Measurements from ENCODE around the gene C18orf32. TPM values are rescaled to one million over a fixed set of nuclear protein-coding genes. Genes with fewer than 3 reads are reported as not detected.
A peak's percentile ranks its signal among the peaks of the same experiment; 100 is the strongest.
"Not testable (repeated sequence)": the region's sequence is repeated elsewhere in the genome, so short reads cannot be mapped to it uniquely, and the experiment has no call there.

Gene C18orf32
- total RNA-seq (2014; rRNA removed; shearing (Covaris generic); ENCODE audit: low replicate concordance): 38.0 and 54.8 TPM in 2 replicates

GRCh38 chr18:49486953-49487710, at the start of gene C18orf32:
Gene C18orf32, minus strand, starts transcription at chr18:49487234. Its CDS starts 3,486 bp downstream, at chr18:49483748.
- Histone ChIP-seq H3K9me3 (no peaks in the 10 kb centered on the region), H3K27me3 (no peaks in the 10 kb centered on the region), H3K4me3 (peak within 1 kb of the TSS; percentile 70), H3K36me3 (peaks cover 52% of the 10 kb centered on the region)
- DNase-seq: peak; percentile 96

DNA sequence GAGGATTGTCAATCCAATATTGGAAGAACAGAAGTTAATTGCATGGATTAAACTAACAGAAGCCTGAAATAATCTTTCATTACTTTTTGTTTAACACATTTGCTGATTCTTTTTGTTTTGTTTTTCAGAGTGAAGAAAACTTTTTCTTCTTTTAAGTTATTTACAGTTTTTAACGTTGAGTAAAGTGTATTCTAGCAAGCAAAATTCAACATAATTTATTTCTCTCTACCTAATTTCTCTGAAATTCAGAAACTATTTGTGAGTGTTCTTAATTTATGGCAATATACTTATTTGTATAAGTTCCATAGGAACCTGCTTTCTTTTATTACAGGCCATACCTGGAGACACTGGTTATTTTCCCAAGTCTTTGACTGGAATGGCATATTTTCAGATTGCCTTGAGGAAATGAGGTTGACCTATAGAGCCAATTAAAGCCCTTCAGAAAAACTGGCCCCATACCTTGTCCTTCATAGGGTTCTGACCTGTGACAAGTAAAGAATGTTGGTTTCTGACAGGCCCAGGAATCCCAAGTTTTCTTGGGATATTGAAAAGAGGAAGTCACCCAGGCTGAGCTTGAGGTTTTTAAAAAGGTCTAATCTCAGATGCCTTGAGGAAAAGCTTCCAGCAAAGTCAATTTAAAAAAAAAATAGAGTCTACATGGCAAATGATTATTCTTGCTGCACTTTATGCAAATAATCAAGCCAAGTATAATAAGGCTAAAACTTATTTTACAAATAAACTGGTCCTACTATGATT, 48.0 kb upstream of the C18orf32 start:
- DNase-seq: no peak

DNA sequence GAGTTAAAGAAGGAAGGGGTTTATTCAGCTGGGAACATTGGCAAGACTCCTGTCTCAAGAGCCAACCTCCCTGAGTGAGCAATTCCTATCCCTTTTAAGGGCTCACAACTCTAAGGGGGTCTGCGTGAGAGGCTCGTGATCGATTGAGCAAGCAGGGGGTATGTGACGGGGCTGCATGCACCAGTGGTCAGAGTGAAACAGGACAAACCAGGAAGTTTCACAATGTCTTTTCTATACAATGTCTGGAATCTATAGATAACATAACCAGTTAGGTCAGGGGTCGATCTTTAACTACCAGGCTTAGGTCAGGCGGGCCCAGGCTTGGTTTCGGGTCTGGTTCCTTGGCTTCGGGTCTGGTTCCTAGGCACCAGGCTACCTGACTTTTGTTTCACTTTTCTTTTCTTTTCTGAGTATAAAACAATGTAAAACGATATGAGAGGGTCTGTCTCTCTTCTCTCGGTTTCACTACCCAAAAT, 44.7 kb upstream of the C18orf32 start:
- no peaks in the 10 kb centered on the region for H3K27me3 ChIP-seq
- H3K9me3 ChIP-seq: no peaks in the 10 kb centered on the region
- no peak for DNase-seq
- no peaks in the 10 kb centered on the region for H3K36me3 ChIP-seq
- H3K4me3 ChIP-seq: no peak overlapping the region

More for the DNA sequence above, 48.0 kb upstream of the C18orf32 start:
- no peaks in the 10 kb centered on the region for H3K36me3 ChIP-seq
- H3K27me3 ChIP-seq: no peaks in the 10 kb centered on the region
- no peak overlapping the region for H3K4me3 ChIP-seq
- no peaks in the 10 kb centered on the region for H3K9me3 ChIP-seq

DNA sequence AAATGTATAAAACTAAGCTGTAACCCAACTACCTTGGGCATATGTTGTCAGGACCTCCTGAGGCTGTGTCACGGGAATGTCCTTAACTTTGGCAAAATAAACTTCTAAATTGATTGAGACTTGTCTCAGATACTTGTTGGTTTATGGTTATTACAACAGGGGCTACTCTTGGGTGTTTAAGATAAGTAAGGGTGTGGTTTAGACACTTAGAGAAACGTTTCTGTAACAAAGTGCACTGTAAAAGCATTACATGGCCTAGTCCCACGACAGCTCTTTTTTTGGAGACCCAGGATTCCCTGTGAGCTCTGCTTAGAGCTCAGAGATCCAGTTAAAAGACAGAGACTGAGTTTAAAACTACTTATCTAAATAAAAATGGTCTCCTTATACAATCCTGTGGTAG, 42.6 kb upstream of the C18orf32 start:
- H3K36me3 ChIP-seq: no peaks in the 10 kb centered on the region
- H3K27me3 ChIP-seq: no peaks in the 10 kb centered on the region
- H3K9me3 ChIP-seq: no peaks in the 10 kb centered on the region
- no peak overlapping the region for H3K4me3 ChIP-seq
- no peak for DNase-seq

DNA sequence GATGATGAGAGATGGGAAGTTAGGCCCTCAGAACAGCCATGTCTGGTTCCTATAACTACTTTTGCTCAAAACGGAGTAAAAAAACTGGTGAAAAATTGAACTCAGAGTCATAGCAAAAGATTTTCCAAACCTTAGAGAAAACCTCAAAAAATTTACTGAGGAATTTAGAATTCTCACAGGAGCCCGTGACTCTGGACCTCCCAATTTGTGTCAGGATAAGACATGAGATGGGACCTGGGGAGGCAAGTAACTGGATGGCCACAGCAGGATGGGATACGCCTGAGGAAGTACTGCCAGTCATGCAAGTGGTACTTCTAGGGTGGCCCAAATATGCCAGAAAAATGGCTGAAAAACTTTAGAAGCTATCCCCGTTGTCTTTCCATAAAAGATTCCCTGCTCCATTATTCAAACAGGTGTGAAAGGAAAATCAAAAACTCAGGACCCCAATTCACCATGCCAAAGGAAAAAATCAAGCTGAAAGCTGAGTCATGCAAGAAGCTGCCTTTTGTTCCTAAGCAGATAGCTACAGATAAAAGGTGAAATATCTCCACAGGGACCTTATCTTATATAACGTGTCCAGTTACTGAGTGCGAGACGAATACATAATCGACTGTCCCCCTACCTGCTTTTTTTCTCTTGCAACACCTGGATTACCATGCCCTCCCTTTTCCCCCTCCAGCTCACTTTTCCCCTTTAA, 40.7 kb upstream of the C18orf32 start:
- no peaks in the 10 kb centered on the region for H3K9me3 ChIP-seq
- no peak overlapping the region for H3K4me3 ChIP-seq
- H3K27me3 ChIP-seq: no peaks in the 10 kb centered on the region
- H3K36me3 ChIP-seq: no peaks in the 10 kb centered on the region
- no peak for DNase-seq

- DNase-seq: no peak
- H3K9me3 ChIP-seq: no peaks in the 10 kb centered on the region
Measured at GRCh38 chr18:49525981-49526380, 38.9 kb upstream of the C18orf32 start.

DNA sequence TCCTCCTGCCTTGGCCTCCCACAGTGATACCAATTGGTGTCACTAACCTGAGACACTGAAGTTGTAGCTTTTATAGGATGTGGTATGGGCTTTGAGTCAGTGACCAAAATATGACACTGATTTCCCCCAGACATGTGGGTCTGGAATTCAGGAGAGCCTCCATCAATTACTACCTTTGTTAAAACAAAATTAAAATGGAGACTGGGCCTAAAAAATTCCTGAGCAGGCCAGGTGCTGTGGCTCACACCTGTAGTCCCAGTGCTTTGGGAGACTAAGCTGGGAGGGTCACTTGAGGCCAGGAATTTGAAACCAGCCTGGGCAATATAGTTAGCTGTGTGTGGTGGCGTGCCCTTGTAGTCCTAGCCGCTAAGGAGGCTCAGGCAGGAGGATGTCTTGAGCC, 37.9 kb upstream of the C18orf32 start:
- H3K36me3 ChIP-seq: no peaks in the 10 kb centered on the region
- no peak overlapping the region for H3K4me3 ChIP-seq
- no peaks in the 10 kb centered on the region for H3K9me3 ChIP-seq
- no peak for DNase-seq
- no peaks in the 10 kb centered on the region for H3K27me3 ChIP-seq

More at GRCh38 chr18:49525981-49526380, 38.9 kb upstream of the C18orf32 start:
- Histone ChIP-seq H3K36me3 (no peaks in the 10 kb centered on the region), H3K4me3 (no peak overlapping the region), H3K27me3 (no peaks in the 10 kb centered on the region)

DNA sequence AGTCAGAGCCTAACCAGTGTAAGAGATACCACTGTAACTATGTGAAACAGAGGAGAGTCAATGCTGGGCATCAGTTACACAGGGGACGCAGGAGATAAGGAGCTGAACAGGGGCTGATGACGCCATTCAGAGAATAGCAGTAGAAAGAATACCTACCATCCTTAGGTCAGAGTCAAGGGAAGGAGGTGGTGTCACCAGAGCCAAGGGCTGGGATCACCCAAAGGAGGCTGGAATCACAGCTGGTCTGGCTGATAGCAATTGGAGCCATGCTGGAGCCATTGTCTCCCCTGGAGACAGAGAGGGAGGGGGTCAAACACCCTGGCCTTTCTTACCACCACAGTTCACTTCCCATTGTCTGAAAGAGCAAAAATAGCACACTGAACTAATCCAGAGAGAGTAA, 37.3 kb upstream of the C18orf32 start:
- Histone ChIP-seq H3K9me3 (no peaks in the 10 kb centered on the region), H3K36me3 (no peaks in the 10 kb centered on the region), H3K4me3 (no peak overlapping the region), H3K27me3 (no peaks in the 10 kb centered on the region)
- DNase-seq: no peak

DNA sequence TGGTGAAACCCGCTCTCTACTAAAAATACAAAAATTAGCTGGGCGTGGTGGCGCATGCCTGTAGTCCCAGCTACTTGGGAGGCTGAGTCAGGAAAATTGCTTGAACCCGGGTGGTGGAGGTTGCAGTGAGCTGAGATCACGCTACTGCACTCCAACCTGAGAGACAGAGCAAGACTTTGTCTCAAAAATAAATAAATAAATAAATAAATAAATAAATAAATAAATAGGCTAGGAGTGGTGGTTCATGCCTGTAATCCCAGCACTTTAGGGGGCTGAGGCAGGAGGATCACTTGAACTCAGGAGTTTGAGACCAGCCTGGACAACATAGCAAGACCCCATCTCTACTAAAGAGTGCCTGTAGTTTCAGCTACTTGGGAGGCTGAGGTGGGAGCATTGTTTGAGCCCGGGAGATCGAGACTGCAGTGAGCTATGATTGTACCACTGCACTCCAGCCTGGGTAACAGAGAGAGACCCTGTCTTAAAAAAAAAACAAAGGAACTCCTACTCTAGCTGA, 36.6 kb upstream of the C18orf32 start:
- H3K36me3 ChIP-seq, H3K27me3 ChIP-seq, H3K4me3 ChIP-seq, H3K9me3 ChIP-seq, DNase-seq: not testable (repeated sequence)

DNA sequence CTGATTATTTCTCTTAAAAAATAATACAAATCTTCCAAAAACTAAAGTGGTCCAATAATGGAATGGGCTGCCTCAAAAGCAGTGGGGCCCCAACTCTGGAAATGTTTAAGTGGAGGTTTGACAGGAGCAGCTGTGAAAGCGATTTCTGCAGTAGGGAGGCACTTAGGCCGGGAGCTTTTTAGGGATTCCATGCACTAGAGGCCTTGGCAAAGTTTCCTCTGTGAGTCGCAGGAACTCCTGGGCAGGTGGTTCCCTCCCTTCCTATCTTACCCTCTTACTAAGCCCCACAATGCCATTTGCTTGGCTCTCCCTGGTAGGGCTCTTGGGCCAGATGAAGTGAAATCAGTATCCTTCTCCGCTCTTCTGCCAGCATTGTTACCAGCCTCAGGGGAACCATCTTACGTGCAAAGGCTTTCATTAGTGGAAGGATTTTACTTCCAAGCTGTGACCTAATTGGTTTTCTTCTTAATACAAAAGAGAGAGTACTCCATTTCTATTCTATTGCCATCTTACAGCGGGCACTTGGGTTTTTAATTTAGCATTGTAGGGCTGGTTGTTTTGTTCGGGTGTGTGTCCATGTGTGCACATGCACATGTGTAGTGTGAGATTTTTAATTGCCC, 34.3 kb upstream of the C18orf32 start:
- Histone ChIP-seq H3K4me3 (no peak overlapping the region), H3K9me3 (no peaks in the 10 kb centered on the region), H3K36me3 (no peaks in the 10 kb centered on the region), H3K27me3 (no peaks in the 10 kb centered on the region)
- peak; percentile 67 for DNase-seq

GRCh38 chr18:49520661-49521145, 33.7 kb upstream of the C18orf32 start:
- Histone ChIP-seq H3K4me3 (no peak overlapping the region), H3K9me3 (no peaks in the 10 kb centered on the region), H3K36me3 (no peaks in the 10 kb centered on the region), H3K27me3 (no peaks in the 10 kb centered on the region)
- DNase-seq: peak; percentile 40

- no peak for DNase-seq
- H3K36me3 ChIP-seq: no peaks in the 10 kb centered on the region
- no peaks in the 10 kb centered on the region for H3K9me3 ChIP-seq
- H3K27me3 ChIP-seq: no peaks in the 10 kb centered on the region
- no peak overlapping the region for H3K4me3 ChIP-seq
Measured at GRCh38 chr18:49519101-49519971, 32.3 kb upstream of the C18orf32 start.

- H3K4me3 ChIP-seq: no peak overlapping the region
- no peak for DNase-seq
- no peaks in the 10 kb centered on the region for H3K9me3 ChIP-seq
- no peaks in the 10 kb centered on the region for H3K36me3 ChIP-seq
- no peaks in the 10 kb centered on the region for H3K27me3 ChIP-seq
Measured at GRCh38 chr18:49517483-49517882, 30.4 kb upstream of the C18orf32 start.

DNA sequence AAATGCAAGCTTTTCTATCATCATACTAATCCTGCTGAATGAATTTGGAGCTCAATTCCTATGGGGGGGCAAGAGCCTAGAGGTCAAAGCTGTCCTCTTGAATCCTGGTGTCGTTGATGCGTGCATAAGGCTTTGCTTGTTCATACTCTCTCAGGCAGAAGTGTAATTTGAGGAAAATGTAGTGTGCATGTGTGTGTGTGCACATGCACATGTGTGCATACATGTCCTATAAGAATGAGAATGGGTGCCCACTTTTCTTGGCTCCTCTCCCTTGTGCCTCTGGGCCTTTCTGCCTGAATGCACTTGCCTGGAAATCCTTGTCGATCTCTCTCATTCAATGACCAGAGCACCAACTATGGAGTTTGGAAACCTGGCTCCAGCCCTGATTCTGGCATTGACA, 28.5 kb upstream of the C18orf32 start:
- Histone ChIP-seq H3K36me3 (no peaks in the 10 kb centered on the region), H3K9me3 (no peaks in the 10 kb centered on the region), H3K4me3 (no peak overlapping the region), H3K27me3 (no peaks in the 10 kb centered on the region)
- DNase-seq: no peak

DNA sequence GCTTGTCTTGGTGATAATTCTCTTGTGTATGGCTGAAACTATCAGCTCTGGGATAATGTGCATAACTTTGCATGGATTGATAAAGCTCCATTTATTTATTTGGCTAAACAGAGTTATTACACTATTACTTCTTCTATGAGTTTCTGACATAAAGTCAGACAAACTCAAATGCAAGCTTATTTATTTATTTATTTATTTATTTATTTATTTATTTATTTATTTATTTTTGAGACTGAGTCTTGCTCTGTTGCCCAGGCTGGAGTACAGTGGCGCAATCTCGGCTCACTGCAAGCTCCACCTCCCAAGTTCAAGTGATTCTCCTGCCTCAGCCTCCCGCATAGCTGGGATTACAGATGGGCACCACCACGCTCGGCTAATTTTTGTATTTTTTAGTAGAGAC, 28.0 kb upstream of the C18orf32 start:
- H3K4me3 ChIP-seq, DNase-seq, H3K36me3 ChIP-seq, H3K27me3 ChIP-seq, H3K9me3 ChIP-seq: not testable (repeated sequence)

DNA sequence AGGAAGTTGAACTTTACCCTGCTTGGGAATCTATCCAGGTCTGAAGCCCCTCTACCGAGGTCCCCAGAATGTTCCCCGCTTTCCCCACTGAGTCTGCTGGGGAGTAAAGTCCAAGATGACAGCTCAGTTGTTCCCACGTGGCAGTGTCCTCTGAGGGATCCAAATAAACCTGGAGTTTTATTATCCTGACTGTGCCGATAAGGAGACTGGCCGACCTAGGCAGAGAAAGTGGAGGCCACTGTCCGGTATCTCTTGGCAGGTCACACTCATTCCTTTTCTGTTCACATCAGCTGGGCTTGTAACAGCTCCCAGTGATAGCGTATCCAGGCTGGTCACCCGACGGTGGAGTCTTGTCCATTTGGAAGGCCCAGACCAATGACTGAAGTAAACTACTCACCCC, 27.5 kb upstream of the C18orf32 start:
- Histone ChIP-seq H3K9me3 (no peaks in the 10 kb centered on the region), H3K27me3 (no peaks in the 10 kb centered on the region), H3K36me3 (no peaks in the 10 kb centered on the region), H3K4me3 (no peak overlapping the region)
- no peak for DNase-seq

All from MG63 (cell line).